HG03159 (cell line): ENCODE measurements around the gene FOXI3.

Experiments
- ATAC-seq: cut with Tn5 transposase; IDR thresholded peaks from one replicate; pipeline ENCODE4 v1.9.1; 2021; ENCODE audit warnings: mild to moderate bottlenecking, moderate library complexity; ENCODE audit not compliant: unreplicated experiment

FOXI3 gene

GRCh38 chr2:88452565-88452905, at the start of gene FOXI3:
Gene FOXI3 (minus strand): TSS chr2:88452693. CDS start chr2:88452535, 158 bp downstream.
- ATAC-seq = no peak

GRCh38 chr2:88500691-88501090, 48.2 kb upstream of the FOXI3 start:
- ATAC-seq = no peak

- no peak for ATAC-seq
Observed at GRCh38 chr2:88499204-88499603, 46.7 kb upstream of the FOXI3 start.

GRCh38 chr2:88493481-88493880, 41.0 kb upstream of the FOXI3 start:
- ATAC-seq = no peak

- no peak for ATAC-seq
Observed at GRCh38 chr2:88492002-88492401, 39.5 kb upstream of the FOXI3 start.

GRCh38 chr2:88489181-88489580, 36.7 kb upstream of the FOXI3 start:
- ATAC-seq = no peak

GRCh38 chr2:88483200-88483599, 30.7 kb upstream of the FOXI3 start:
- no peak for ATAC-seq

- no peak for ATAC-seq
Observed at GRCh38 chr2:88481691-88482336, 29.3 kb upstream of the FOXI3 start.

- ATAC-seq = no peak
Observed at GRCh38 chr2:88472811-88473210, 20.3 kb upstream of the FOXI3 start.

- ATAC-seq = no peak
Observed at GRCh38 chr2:88471083-88471942, 18.8 kb upstream of the FOXI3 start.

GRCh38 chr2:88469202-88470114, 17.0 kb upstream of the FOXI3 start:
- ATAC-seq = no peak

GRCh38 chr2:88464153-88464552, 11.7 kb upstream of the FOXI3 start:
- no peak for ATAC-seq

- ATAC-seq = no peak
Observed at GRCh38 chr2:88458633-88459032, 6.1 kb upstream of the FOXI3 start.

- no peak for ATAC-seq
Observed at GRCh38 chr2:88452980-88453582, 588 bp upstream of the FOXI3 start.

GRCh38 chr2:88451811-88452564, 505 bp downstream of the FOXI3 start:
- no peak for ATAC-seq

GRCh38 chr2:88450925-88451810, 1.3 kb downstream of the FOXI3 start:
- no peak for ATAC-seq

- ATAC-seq = no peak
Observed at GRCh38 chr2:88450186-88450585, 2.3 kb downstream of the FOXI3 start.

GRCh38 chr2:88448248-88448647, 4.2 kb downstream of the FOXI3 start:
- no peak for ATAC-seq

- ATAC-seq = no peak
Observed at GRCh38 chr2:88443353-88443938, 9.0 kb downstream of the FOXI3 start.
